GM12878 (cell line): ENCODE data around the gene GORASP1. TPM values are rescaled to one million over a fixed set of nuclear protein-coding genes. Genes with fewer than 3 reads are reported as not detected.

Source experiments
- ATAC-seq: fragments of 200-7000 bp; cut with Tn5 transposase; 3 replicates; pipeline ENCODE4 v1.9.1; 2020; ENCODE audit warnings: mild to moderate bottlenecking, moderate library complexity
- BruUV-seq: library from RNA; stranded (reverse); fragments of 400-500 nt; replicated peaks from 2 replicates; lab custom pipeline; 2021; lab: Mats Ljungman, UMichigan
- CTCF ChIA-PET: fragments of 300-600 bp; sonication (Branson Sonifier 250); formaldehyde crosslinking; extraction: SDS; loops from one replicate; lab custom pipeline; 2021; ENCODE audit warnings: inconsistent platforms; lab: Yijun Ruan, JAX
- POLR2A ChIA-PET: fragments of 350-600 bp; formaldehyde crosslinking; extraction: SDS; loops from one replicate; lab custom pipeline; 2021; ENCODE audit warnings: inconsistent platforms; lab: Charles Lee
- RAD21 ChIA-PET: fragments of 300-600 bp; sonication (Branson Sonifier 250); formaldehyde crosslinking; loops from one replicate; lab custom pipeline; 2023; ENCODE audit warnings: antibody characterized with exemption; ENCODE audit not compliant: unreplicated experiment; lab: Charles Lee
- SMC1A ChIA-PET: fragments of 300-600 bp; sonication (Branson Sonifier 250); formaldehyde crosslinking; loops from one replicate; lab custom pipeline; 2023; ENCODE audit not compliant: unreplicated experiment, uncharacterized antibody; lab: Charles Lee
- DNase-seq: peaks from one replicate; pipeline ENCODE4 v3.0.0-alpha.2; 2011; ENCODE audit warnings: low read depth, low spot score
- FAIRE-seq: peaks from 3 replicates; lab custom pipeline; 2011; peaks lifted over from hg19 to GRCh38; lab: Jason Lieb, UNC
- H2AFZ ChIP-seq: 2 replicates; pipeline ENCODE4 v1.6.0; 2011; ENCODE audit warnings: low read depth, low read length, control low read depth; ENCODE audit not compliant: control insufficient read depth
- H3K27ac ChIP-seq: 2 replicates; pipeline ENCODE4 v1.5.1; 2011; ENCODE audit warnings: control low read depth; ENCODE audit not compliant: control insufficient read depth, insufficient read depth
- H3K27me3 ChIP-seq, 2 experiments: replicated peaks in 1 of 2; 2 replicates each; pipeline versions ENCODE4 v1.6.0 to v1.6.1; 2011; ENCODE audit warnings: low read length in 1 of 2; ENCODE audit not compliant: control insufficient read depth in 2 of 2, insufficient read depth in 2 of 2
- H3K36me3 ChIP-seq, 2 experiments: 2 replicates each; pipeline ENCODE4 v1.5.1; 2011; ENCODE audit warnings: low read length in 1 of 2; ENCODE audit not compliant: control insufficient read depth in 2 of 2, insufficient read depth in 2 of 2
- H3K4me1 ChIP-seq: 2 replicates; pipeline ENCODE4 v1.6.1; 2011; ENCODE audit warnings: mild to moderate bottlenecking, low read length, moderate library complexity, mixed read lengths; ENCODE audit not compliant: control insufficient read depth, insufficient read depth
- H3K4me2 ChIP-seq: 2 replicates; pipeline ENCODE4 v1.6.0; 2011; ENCODE audit warnings: control low read depth; ENCODE audit not compliant: control insufficient read depth, insufficient read depth
- H3K4me3 ChIP-seq: fragments of 200-600 bp; sonication (generic); 2 replicates; pipeline ENCODE4 v1.5.1; 2016
- H3K79me2 ChIP-seq: 2 replicates; pipeline ENCODE4 v1.6.0; 2011; ENCODE audit warnings: low read length; ENCODE audit not compliant: control insufficient read depth, insufficient read depth
- H3K9ac ChIP-seq: 2 replicates; pipeline ENCODE4 v1.8.0; 2011; ENCODE audit warnings: low read length, control low read depth, mixed read lengths; ENCODE audit not compliant: control insufficient read depth, insufficient read depth
- H3K9me3 ChIP-seq: replicated peaks from 3 replicates; pipeline ENCODE4 v1.5.1; 2011; ENCODE audit warnings: mild to moderate bottlenecking, low read length; ENCODE audit not compliant: control insufficient read depth, insufficient read depth
- H4K20me1 ChIP-seq: 2 replicates; pipeline ENCODE4 v1.6.0; 2011; ENCODE audit not compliant: control insufficient read depth, insufficient read depth
- DPF2 ChIP-seq: fragments of 450-650 bp; IDR thresholded peaks from 2 replicates; pipeline ENCODE4 v1.6.1; 2017; ENCODE audit warnings: mild to moderate bottlenecking
- FOXM1 ChIP-seq: IDR thresholded peaks from 2 replicates; pipeline ENCODE4 v1.6.1; 2012; ENCODE audit warnings: low read depth, mild to moderate bottlenecking, inconsistent platforms, low read length, moderate library complexity
- HCFC1 ChIP-seq: fragments of 150-350 bp; IDR thresholded peaks from 2 replicates; pipeline ENCODE4 v1.6.1; 2014; ENCODE audit warnings: low read length
- HSF1 ChIP-seq: fragments of 150-350 bp; IDR thresholded peaks from 2 replicates; pipeline ENCODE4 v1.6.1; 2014; ENCODE audit warnings: mild to moderate bottlenecking, low read depth, low read length
- JUNB ChIP-seq: IDR thresholded peaks from 2 replicates; pipeline ENCODE4 v1.6.1; 2016; ENCODE audit warnings: antibody characterized with exemption, mild to moderate bottlenecking
- JUND ChIP-seq: IDR thresholded peaks from 2 replicates; pipeline ENCODE4 v1.6.1; 2012; ENCODE audit warnings: low read depth, mild to moderate bottlenecking, low read length, improper control_type of control experiment, moderate library complexity
- NFIC ChIP-seq: IDR thresholded peaks from 2 replicates; pipeline ENCODE4 v1.6.1; 2012; ENCODE audit warnings: low read depth, mild to moderate bottlenecking, inconsistent platforms, low read length, moderate library complexity
- NR2F1 ChIP-seq: fragments of 450-650 bp; conservative IDR thresholded peaks from 2 replicates; pipeline ENCODE4 v1.6.1; 2017; ENCODE audit warnings: mild to moderate bottlenecking
- PAX5 ChIP-seq: IDR thresholded peaks from 2 replicates; pipeline ENCODE4 v1.6.1; 2011; ENCODE audit warnings: low read depth, low read length, borderline replicate concordance
- PRDM15 ChIP-seq: fragments of 450-650 bp; formaldehyde crosslinking; IDR thresholded peaks from 2 replicates; pipeline ENCODE4 v1.4.0; 2020; ENCODE audit warnings: mild to moderate bottlenecking, moderate library complexity
- RBBP5 ChIP-seq: fragments of 200-600 bp; sonication (generic); conservative IDR thresholded peaks from 2 replicates; pipeline ENCODE4 v1.6.1; 2016
- SIX5 ChIP-seq: IDR thresholded peaks from 2 replicates; pipeline ENCODE4 v1.6.1; 2011; ENCODE audit warnings: mild to moderate bottlenecking, low read depth, low read length, moderate library complexity; ENCODE audit not compliant: severe bottlenecking
- SMC3 ChIP-seq: IDR thresholded peaks from 2 replicates; pipeline ENCODE4 v1.6.1; 2011; ENCODE audit warnings: low read length, improper control_type of control experiment, borderline replicate concordance
- SP1 ChIP-seq: IDR thresholded peaks from one replicate; pipeline ENCODE4 v1.6.1; 2011; ENCODE audit warnings: low read depth, low read length
- STAT1 ChIP-seq: fragments of 450-650 bp; conservative IDR thresholded peaks from 2 replicates; pipeline ENCODE4 v1.6.1; 2014; ENCODE audit warnings: antibody characterized with exemption, mild to moderate bottlenecking
- USF1 ChIP-seq: IDR thresholded peaks from 2 replicates; pipeline ENCODE4 v1.6.1; 2011; ENCODE audit warnings: borderline replicate concordance, low read depth, mild to moderate bottlenecking, moderate library complexity, mixed read lengths, low read length; ENCODE audit not compliant: insufficient read depth; ENCODE audit errors: extremely low read length
- USF2 ChIP-seq: IDR thresholded peaks from 2 replicates; pipeline ENCODE4 v1.6.1; 2011; ENCODE audit warnings: low read depth, low read length, improper control_type of control experiment, borderline replicate concordance
- WGBS: methylation state at CpG from one replicate; pipeline ENCODE4 v1.1.6; 2016; ENCODE audit warnings: low lambda C conversion rate; ENCODE audit not compliant: insufficient replicate concordance, insufficient coverage; ENCODE audit errors: missing lambda C conversion rate; 5-methylcytosine and 5-hydroxymethylcytosine counted together
- in situ Hi-C: fragments of 300-500 bp; cut with MboI; formaldehyde crosslinking; loops from 9 replicates; pipeline ENCODE4 v1.14.3; 2018; ENCODE audit warnings: mixed read lengths
- intact Hi-C: fragments of 100-400 bp; cut with micrococcal nuclease; formaldehyde crosslinking; loops from one replicate; pipeline ENCODE4 v1.14.2; 2022; ENCODE audit not compliant: unreplicated experiment
- polyA plus RNA-seq, 11 experiments: library from polyadenylated mRNA; depleted of rRNA in 4 of 11; unstranded in 6 of 11; stranded (reverse) in 5 of 11; fragments of >200 nt; fragmentation: Nextera tagmentation in 4 of 11; fragmentation: Illumina TruSeq in 1 of 11; extraction: Ambion mirVana in 4 of 11; extraction: Trizol in 1 of 11; gene quantifications; 1 replicate in 1 of 11; 2 replicates in 10 of 11; pipeline versions ENCODE4 v1.2.1 to v1.2.3, GENCODE V29; 2011 to 2016; ENCODE audit warnings: inconsistent platforms in 2 of 11, missing spikeins in 2 of 11, low read depth in 1 of 11
- total RNA-seq, 4 experiments: library from RNA; depleted of rRNA in 3 of 4; stranded (reverse); fragments of >200 nt in 3 of 4; fragmentation: Illumina TruSeq in 1 of 4; extraction: Trizol in 1 of 4; gene quantifications; 2 replicates each; pipeline versions ENCODE4 v1.2.1 to v1.2.3, GENCODE V29; 2013 to 2021

Gene GORASP1
- total and polyA plus RNA-seq, 10 of the 15 experiments (the other 5 are each of a cell fraction or from before 2014, with no cell fraction given), result 3.6 to 32.7 (median 23.2) TPM

- RAD21 ChIA-PET, result interaction anchor here (1.3 kb wide), 1 partner anchor 56 kb away, joined by 3 read pairs; no protein-coding TSS in a partner anchor
- WGBS, result 84% methylated on average over 3 of the region's 3 CpGs
- Histone ChIP-seq H4K20me1 (no peaks in the 10 kb centered on the region), H3K27me3 (no peaks in the 10 kb centered on the region), H3K36me3 (no peaks in the 10 kb centered on the region), H3K4me3 (no peak overlapping the region), H3K4me1 (peaks cover 4% of the 10 kb centered on the region), H3K9ac (no peak overlapping the region; the same call in 1 of the 2 replicates), H3K4me2 (peak overlapping the region; percentile 26), H2AFZ (no peak overlapping the region), H3K79me2 (peaks cover 15% of the 10 kb centered on the region), H3K27ac (0 out of 2 replicates have a peak overlapping the region, but pooled peaks have one; percentile 10), H3K9me3 (no peaks in the 10 kb centered on the region)
- DNase-seq (no peak), ATAC-seq (no peak), FAIRE-seq (no peak)
- intact Hi-C loops (no loop called here), in situ Hi-C loops (no loop called here)
- TF ChIP-seq JUND, result no peak
- TF ChIP-seq SMC3, result no peak
- peak; percentile 44; the same call in 1 of the 2 replicates for TF ChIP-seq FOXM1
- no peak for TF ChIP-seq STAT1
- no peak for TF ChIP-seq HCFC1
- no peak for TF ChIP-seq USF1
- TF ChIP-seq SP1, result no peak
- TF ChIP-seq PRDM15 (CRISPR knock-in tag), result no peak
- TF ChIP-seq USF2, result no peak
- no peak for TF ChIP-seq PAX5
- TF ChIP-seq HSF1, result no peak
- peak; percentile 75 for TF ChIP-seq JUNB
- TF ChIP-seq NFIC, result peak; percentile 63; the same call in 1 of the 2 replicates
- TF ChIP-seq SIX5, result no peak
- TF ChIP-seq NR2F1, result no peak
- no peak for TF ChIP-seq DPF2
- TF ChIP-seq RBBP5, result no peak
- POLR2A ChIA-PET, result interaction anchor here (0.6 kb wide), 1 partner anchor 49 kb away, joined by 3 read pairs; no protein-coding TSS in a partner anchor
- BruUV-seq, result no TSS peak
- SMC1A ChIA-PET, result interaction anchor here (0.7 to 1.4 kb wide), 5 partner anchors 11 to 232 kb away, joined by 3 to 6 read pairs (median 3); no protein-coding TSS in a partner anchor
- CTCF ChIA-PET, result interaction anchor here (1.0 to 1.8 kb wide), 4 partner anchors 10 to 56 kb away, joined by 3 to 6 read pairs (median 4); no protein-coding TSS in a partner anchor
Measured at GRCh38 chr3:39056151-39056550, 51.3 kb downstream of the GORASP1 start.
